Esophagus squamous epithelium (tissue), 4 donors: ENCODE results near the gene SPATS2.

Experiments
- CTCF ChIP-seq, 6 experiments: fragments of 450-650 bp in 4 of 6; fragments of 200-600 bp in 2 of 6; sonication (generic) in 2 of 6; IDR thresholded peaks; one replicate each; pipeline ENCODE4 v1.5.1; 2016 to 2019; ENCODE audit warnings: antibody characterized with exemption in 6 of 6, mild to moderate bottlenecking in 4 of 6, moderate library complexity in 4 of 6
- POLR2A ChIP-seq, 4 donors: fragments of 450-650 bp; IDR thresholded peaks; one replicate each; pipeline ENCODE4 v1.6.1; 2017; ENCODE audit warnings: antibody characterized with exemption in 4 of 4, mild to moderate bottlenecking in 4 of 4, moderate library complexity in 3 of 4

GRCh38 chr12:49568442-49569162 is 201.3 kb downstream of the SPATS2 start:
- TF ChIP-seq CTCF (IDR thresholded peaks at IDR 0.05) (no peak), POLR2A (IDR thresholded peaks at IDR 0.05) (no peak)
